Measurements from ENCODE around the gene STAT5B. TPM values are rescaled to one million over a fixed set of nuclear protein-coding genes. Genes with fewer than 3 reads are reported as not detected.

STAT5B gene
- total and polyA plus RNA-seq, 2 of the 8 experiments (the other 6 are each of a cell fraction or from before 2014, with no cell fraction given) = 35.3 to 52.6 TPM

DNA sequence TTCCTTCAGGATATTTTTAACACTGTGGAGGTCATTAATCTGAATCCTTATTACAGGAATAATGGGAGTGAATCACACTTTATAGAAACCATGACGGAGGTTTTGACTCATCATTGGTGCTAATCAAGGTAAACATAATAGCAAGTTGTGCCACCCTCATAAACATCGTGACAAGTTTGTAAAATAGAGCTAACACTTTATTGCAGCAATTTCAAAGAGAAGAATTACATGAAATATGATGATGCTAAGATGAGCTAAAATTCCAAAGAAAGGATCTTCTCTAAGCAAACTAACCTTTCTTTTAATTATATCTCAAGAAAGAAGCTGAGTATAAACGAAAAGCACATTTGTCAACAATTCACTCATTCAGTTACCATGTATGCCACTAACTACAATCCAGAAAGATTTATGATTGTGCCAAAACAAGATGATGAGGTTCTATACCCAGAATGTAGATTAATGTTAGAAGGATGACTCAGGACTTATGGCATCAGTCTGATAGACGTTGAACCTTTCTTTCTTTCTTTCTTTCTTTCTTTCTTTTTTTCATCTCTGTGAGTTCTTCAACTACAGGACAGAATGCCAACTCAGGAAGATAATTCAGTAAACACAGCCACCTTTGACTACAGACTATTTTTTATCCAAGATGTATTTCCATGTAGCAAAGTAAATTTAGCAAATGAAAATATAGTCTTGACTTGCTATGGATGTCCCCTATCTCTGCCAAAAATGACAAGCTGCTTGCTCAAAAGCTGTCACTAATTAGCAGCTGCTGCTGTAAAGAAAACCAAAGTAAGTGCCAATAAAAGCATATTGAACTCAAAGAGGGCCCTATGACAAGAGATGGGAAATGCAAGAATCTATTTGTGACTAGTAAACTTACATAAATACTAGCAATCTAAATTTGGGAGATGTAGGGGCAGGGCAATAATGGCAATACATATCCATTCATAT, 23.3 kb downstream of the STAT5B start:
- Histone ChIP-seq H2BK20ac (ENCODE audit: low read length) (no peak overlapping the region), H3K36me3 (ENCODE audit: control insufficient read depth in 2 of 4, insufficient read depth in 4 of 4, low read length in 3 of 4) (no peaks in the 10 kb centered on the region), H3K9ac (replicated peaks in 1 of 4; ENCODE audit: extremely low read depth in 1 of 4, low read depth in 3 of 4, low read length in 3 of 4) (no peak overlapping the region), H3K4me2 (ENCODE audit: insufficient read depth in 1 of 2, low read depth in 2 of 2, low read length in 2 of 2) (no peak overlapping the region), H2BK15ac (ENCODE audit: low read length) (no peak overlapping the region), H3K4ac (replicated peaks; ENCODE audit: insufficient read length, low read depth, low read length) (no peak overlapping the region), H4K20me1 (replicated peaks in 1 of 2; ENCODE audit: control insufficient read depth in 1 of 2, insufficient read depth in 2 of 2, low read length in 2 of 2) (peaks cover 0 to 3% of the 10 kb centered on the region in 2 experiments), H4K8ac (ENCODE audit: extremely low read depth, insufficient read depth, low read length) (no peak overlapping the region), H3K27me3 (replicated peaks in 1 of 4; ENCODE audit: control insufficient read depth in 3 of 4, extremely low read depth in 1 of 4, insufficient read depth in 3 of 4, low read length in 3 of 4) (no peaks in the 10 kb centered on the region), H3K14ac (ENCODE audit: insufficient read length) (no peak overlapping the region), H3K4me1 (replicated peaks in 1 of 4; ENCODE audit: control insufficient read depth in 3 of 4, insufficient read depth in 4 of 4, low read length in 3 of 4) (peaks cover 0 to 4% (median 4%) of the 10 kb centered on the region in 4 experiments; a peak in 5 of 7 replicates), H3K23me2 (ENCODE audit: low read depth, low read length) (no peaks in the 10 kb centered on the region), H3K4me3 (ENCODE audit: extremely low read depth in 1 of 4, insufficient read depth in 2 of 4, low read depth in 3 of 4, low read length in 4 of 4) (no peak overlapping the region), H2BK12ac (ENCODE audit: low read depth, low read length) (no peak overlapping the region), H3K23ac (ENCODE audit: insufficient read length) (no peak overlapping the region), H2BK5ac (ENCODE audit: low read depth, low read length) (no peak overlapping the region), H2BK120ac (replicated peaks; ENCODE audit: low read depth, low read length) (no peak overlapping the region), H3K79me1 (ENCODE audit: low read depth, low read length) (no peaks in the 10 kb centered on the region), H4K91ac (replicated peaks; ENCODE audit: insufficient read length, low read length) (no peak overlapping the region), H3K56ac (replicated peaks; ENCODE audit: insufficient read length, low read depth, low read length) (no peak overlapping the region), H2AK5ac (ENCODE audit: low read depth, low read length) (no peak overlapping the region), H3K79me2 (ENCODE audit: control insufficient read depth in 1 of 2, insufficient read depth in 2 of 2, low read length in 2 of 2) (peaks cover 3 to 29% of the 10 kb centered on the region in 2 experiments; a peak in 2 of 4 replicates), H3K27ac (ENCODE audit: low read depth, low read length) (no peak overlapping the region), H4K5ac (ENCODE audit: insufficient read length, low read depth, low read length) (no peak overlapping the region), H3K18ac (ENCODE audit: extremely low read depth, low read length) (no peak overlapping the region), H2AFZ (ENCODE audit: low read length) (no peak overlapping the region), H3K9me3 (ENCODE audit: insufficient read depth in 2 of 2, low read depth in 1 of 2, low read length in 1 of 2) (no peaks in the 10 kb centered on the region)
- no peak for FAIRE-seq
- no peak for DNase-seq (ENCODE audit: low read depth in 1 of 2, low spot score in 2 of 2)
- ChIA-PET POLR2A (ENCODE audit: partially characterized antibody) (interaction anchor here (1.0 kb wide), 1 partner anchor 9 kb away, joined by 3 read pairs; no protein-coding TSS in a partner anchor), CTCF (ENCODE audit: partially characterized antibody) (interaction anchor here (0.6 to 3.0 kb wide), 5 partner anchors 153 to 265 kb away, joined by 3 to 6 read pairs (median 3); no protein-coding TSS in a partner anchor)
- 93% methylated on average over 4 of the region's 4 CpGs; no CpG with 5 or more reads in 1 of the 2 experiments for WGBS, 2 experiments (ENCODE audit: extremely low coverage in 1 of 2, insufficient coverage in 1 of 2, insufficient read length in 1 of 2, insufficient replicate concordance in 2 of 2, low coverage in 1 of 2, low lambda C conversion rate in 2 of 2, missing lambda C conversion rate in 1 of 2)
- TF ChIP-seq CHD2 (IDR thresholded peaks at IDR 0.05; ENCODE audit: low read length) = no peak
- no peak for TF ChIP-seq CBX8 (IDR thresholded peaks at IDR 0.05; ENCODE audit: borderline replicate concordance, low read depth, low read length)
- TF ChIP-seq, protein P1, sequence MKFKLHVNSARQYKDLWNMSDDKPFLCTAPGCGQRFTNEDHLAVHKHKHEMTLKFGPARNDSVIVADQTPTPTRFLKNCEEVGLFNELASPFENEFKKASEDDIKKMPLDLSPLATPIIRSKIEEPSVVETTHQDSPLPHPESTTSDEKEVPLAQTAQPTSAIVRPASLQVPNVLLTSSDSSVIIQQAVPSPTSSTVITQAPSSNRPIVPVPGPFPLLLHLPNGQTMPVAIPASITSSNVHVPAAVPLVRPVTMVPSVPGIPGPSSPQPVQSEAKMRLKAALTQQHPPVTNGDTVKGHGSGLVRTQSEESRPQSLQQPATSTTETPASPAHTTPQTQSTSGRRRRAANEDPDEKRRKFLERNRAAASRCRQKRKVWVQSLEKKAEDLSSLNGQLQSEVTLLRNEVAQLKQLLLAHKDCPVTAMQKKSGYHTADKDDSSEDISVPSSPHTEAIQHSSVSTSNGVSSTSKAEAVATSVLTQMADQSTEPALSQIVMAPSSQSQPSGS (IDR thresholded peaks at IDR 0.05; ENCODE audit: low read length) = no peak
- no peak for TF ChIP-seq POU5F1 (IDR thresholded peaks at IDR 0.05; ENCODE audit: low read depth, low read length)
- no peak for TF ChIP-seq EGR1 (IDR thresholded peaks at IDR 0.05; ENCODE audit: borderline replicate concordance, low read depth, low read length)
- TF ChIP-seq CREB1 (IDR thresholded peaks at IDR 0.05) = no peak
- no peak for TF ChIP-seq RBBP5 (IDR thresholded peaks at IDR 0.05; ENCODE audit: borderline replicate concordance, low read depth, low read length)
- no peak for TF ChIP-seq FOSL1 (IDR thresholded peaks at IDR 0.05; ENCODE audit: insufficient read depth, low read depth, low read length)
- TF ChIP-seq HDAC2 (IDR thresholded peaks at IDR 0.05; ENCODE audit: borderline replicate concordance in 1 of 2, low read depth in 2 of 2, low read length in 2 of 2) = no peak
- no peak for TF ChIP-seq KDM4A (IDR thresholded peaks at IDR 0.05; ENCODE audit: low read depth, low read length, severe bottlenecking)

Data from H1 (cell line).